GM18907 (cell line): Measurements from ENCODE around the gene EGLN3.
"Not testable (repeated sequence)": the region's sequence is repeated elsewhere in the genome, so short reads cannot be mapped to it uniquely, and the experiment has no call there.

Source experiments
- ATAC-seq: cut with Tn5 transposase; IDR thresholded peaks from one replicate; pipeline ENCODE4 v1.9.1; 2021; ENCODE audit warnings: mild to moderate bottlenecking, moderate library complexity; ENCODE audit not compliant: unreplicated experiment

Gene EGLN3

GRCh38 chr14:33938131-33938949 is 12.5 kb downstream of the EGLN3 start:
- peak; percentile 65 for ATAC-seq

GRCh38 chr14:33936391-33936790 is 14.5 kb downstream of the EGLN3 start:
- ATAC-seq, result no peak

GRCh38 chr14:33934938-33935337 is 15.9 kb downstream of the EGLN3 start:
- no peak for ATAC-seq

- no peak for ATAC-seq
Observed at GRCh38 chr14:33934043-33934750, 16.7 kb downstream of the EGLN3 start.

GRCh38 chr14:33933386-33933933 is 17.4 kb downstream of the EGLN3 start:
- no peak for ATAC-seq

- ATAC-seq, result no peak
Observed at GRCh38 chr14:33932576-33933345, 18.1 kb downstream of the EGLN3 start.

GRCh38 chr14:33932033-33932432 is 18.8 kb downstream of the EGLN3 start:
- no peak for ATAC-seq

GRCh38 chr14:33931461-33931860 is 19.4 kb downstream of the EGLN3 start:
- no peak for ATAC-seq

GRCh38 chr14:33930439-33930838 is 20.4 kb downstream of the EGLN3 start:
- ATAC-seq, result no peak

- ATAC-seq, result no peak
Observed at GRCh38 chr14:33929799-33930408, 21.0 kb downstream of the EGLN3 start.

- no peak for ATAC-seq
Observed at GRCh38 chr14:33928895-33929294, 22.0 kb downstream of the EGLN3 start.

- ATAC-seq, result no peak
Observed at GRCh38 chr14:33927944-33928343, 22.9 kb downstream of the EGLN3 start.

- not testable (repeated sequence) for ATAC-seq
Observed at GRCh38 chr14:33926967-33927366, 23.9 kb downstream of the EGLN3 start.

- ATAC-seq, result no peak
Observed at GRCh38 chr14:33925946-33926345, 24.9 kb downstream of the EGLN3 start.

- ATAC-seq, result no peak
Observed at GRCh38 chr14:33925235-33925634, 25.6 kb downstream of the EGLN3 start.

GRCh38 chr14:33924566-33925100 is 26.2 kb downstream of the EGLN3 start:
- ATAC-seq, result no peak

- no peak for ATAC-seq
Observed at GRCh38 chr14:33922125-33922524, 28.7 kb downstream of the EGLN3 start.

- ATAC-seq, result no peak
Observed at GRCh38 chr14:33918256-33918655, 32.6 kb downstream of the EGLN3 start.

- ATAC-seq, result no peak
Observed at GRCh38 chr14:33917661-33918060, 33.2 kb downstream of the EGLN3 start.
